Measurements from ENCODE around the gene LRP1.

The LRP1 gene

GRCh38 chr12:57203791-57204190 is 75.5 kb downstream of the LRP1 start:
- no peak for DNase-seq (ENCODE audit: low read depth, low spot score)
- H3K27ac ChIP-seq: no peak overlapping the region

GRCh38 chr12:57204454-57204853 is 76.2 kb downstream of the LRP1 start:
- no peak overlapping the region for H3K27ac ChIP-seq
- DNase-seq (ENCODE audit: low read depth, low spot score): no peak

- DNase-seq (ENCODE audit: low read depth, low spot score): no peak
- no peak overlapping the region for H3K27ac ChIP-seq
Measured at GRCh38 chr12:57205186-57205585, 76.9 kb downstream of the LRP1 start.

GRCh38 chr12:57205931-57206330 is 77.6 kb downstream of the LRP1 start:
- DNase-seq (ENCODE audit: low read depth, low spot score): no peak
- no peak overlapping the region for H3K27ac ChIP-seq

GRCh38 chr12:57207731-57208630 is 79.7 kb downstream of the LRP1 start:
- DNase-seq (ENCODE audit: low read depth, low spot score): no peak
- no peak overlapping the region for H3K27ac ChIP-seq

- H3K27ac ChIP-seq: no peak overlapping the region
- DNase-seq (ENCODE audit: low read depth, low spot score): no peak
Measured at GRCh38 chr12:57208631-57209282, 80.5 kb downstream of the LRP1 start.

- DNase-seq (ENCODE audit: low read depth, low spot score): no peak
- H3K27ac ChIP-seq: no peak overlapping the region
Measured at GRCh38 chr12:57209916-57210315, 81.6 kb downstream of the LRP1 start.

- H3K27ac ChIP-seq: no peak overlapping the region
- DNase-seq (ENCODE audit: low read depth, low spot score): no peak
Measured at GRCh38 chr12:57210461-57210860, 82.2 kb downstream of the LRP1 start.

GRCh38 chr12:57210926-57211692 is 82.8 kb downstream of the LRP1 start:
- DNase-seq (ENCODE audit: low read depth, low spot score): no peak

GRCh38 chr12:57211791-57212700 is 83.8 kb downstream of the LRP1 start:
- no peak for DNase-seq (ENCODE audit: low read depth, low spot score)
- H3K27ac ChIP-seq: no peak overlapping the region

More at GRCh38 chr12:57210926-57211692, 82.8 kb downstream of the LRP1 start:
- H3K27ac ChIP-seq: no peak overlapping the region

GRCh38 chr12:57212701-57213057 is 84.4 kb downstream of the LRP1 start:
- no peak overlapping the region for H3K27ac ChIP-seq
- no peak for DNase-seq (ENCODE audit: low read depth, low spot score)

- peak; percentile 31 for DNase-seq (ENCODE audit: low read depth, low spot score)
- no peak overlapping the region for H3K27ac ChIP-seq
Measured at GRCh38 chr12:57213058-57213715, 84.9 kb downstream of the LRP1 start.

GRCh38 chr12:57213763-57214397 is 85.6 kb downstream of the LRP1 start:
- no peak for DNase-seq (ENCODE audit: low read depth, low spot score)
- no peak overlapping the region for H3K27ac ChIP-seq

GRCh38 chr12:57214398-57214781 is 86.1 kb downstream of the LRP1 start:
- H3K27ac ChIP-seq: no peak overlapping the region
- no peak for DNase-seq (ENCODE audit: low read depth, low spot score)

GRCh38 chr12:57215065-57215464 is 86.8 kb downstream of the LRP1 start:
- H3K27ac ChIP-seq: no peak overlapping the region
- DNase-seq (ENCODE audit: low read depth, low spot score): no peak

GRCh38 chr12:57215668-57216013 is 87.4 kb downstream of the LRP1 start:
- DNase-seq (ENCODE audit: low read depth, low spot score): no peak
- H3K27ac ChIP-seq: no peak overlapping the region

GRCh38 chr12:57216014-57216911 is 88.0 kb downstream of the LRP1 start, which contains the start of gene NXPH4:
TSS of gene NXPH4 (plus strand) at chr12:57216794. CDS start at chr12:57216970, 176 bp downstream.
- DNase-seq (ENCODE audit: low read depth, low spot score): no peak
- H3K27ac ChIP-seq: no peak within 1 kb of the TSS
